Hippocampal formation (tissue), 2 donors: Measurements from ENCODE around the gene DEFB127.
"Not testable (repeated sequence)": the region's sequence is repeated elsewhere in the genome, so short reads cannot be mapped to it uniquely, and the experiment has no call there.

Source experiments
- DNase-seq, 2 donors: peaks; one replicate each; lab custom pipeline; 2025; lab: John Stamatoyannopoulos, UW

DEFB127 gene, protein sequence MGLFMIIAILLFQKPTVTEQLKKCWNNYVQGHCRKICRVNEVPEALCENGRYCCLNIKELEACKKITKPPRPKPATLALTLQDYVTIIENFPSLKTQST

DNA sequence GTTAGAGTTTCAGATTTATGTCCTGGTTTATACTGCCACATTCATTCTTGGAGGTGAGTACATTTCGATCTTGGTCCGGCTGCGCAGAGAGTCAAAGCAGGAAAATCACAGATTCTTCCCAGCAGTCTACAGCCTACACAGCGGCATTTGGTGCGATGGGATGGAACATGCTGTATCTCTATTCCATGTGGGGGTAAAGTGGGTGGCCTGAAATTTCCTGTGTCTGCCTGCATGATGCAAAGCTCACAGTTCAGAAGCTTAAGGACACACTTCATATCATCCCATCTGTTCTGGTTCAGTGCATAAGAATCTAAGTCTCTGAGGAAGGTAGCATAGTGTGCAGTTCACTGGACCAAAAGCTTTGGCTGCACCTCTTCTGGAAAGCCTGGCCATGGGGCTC is at the start of gene DEFB127:
Gene DEFB127 (plus strand): TSS at position 301 of the 400 bp plus-strand sequence. CDS start 91 bp downstream, at position 392.
- DNase-seq, result no peak

DNA sequence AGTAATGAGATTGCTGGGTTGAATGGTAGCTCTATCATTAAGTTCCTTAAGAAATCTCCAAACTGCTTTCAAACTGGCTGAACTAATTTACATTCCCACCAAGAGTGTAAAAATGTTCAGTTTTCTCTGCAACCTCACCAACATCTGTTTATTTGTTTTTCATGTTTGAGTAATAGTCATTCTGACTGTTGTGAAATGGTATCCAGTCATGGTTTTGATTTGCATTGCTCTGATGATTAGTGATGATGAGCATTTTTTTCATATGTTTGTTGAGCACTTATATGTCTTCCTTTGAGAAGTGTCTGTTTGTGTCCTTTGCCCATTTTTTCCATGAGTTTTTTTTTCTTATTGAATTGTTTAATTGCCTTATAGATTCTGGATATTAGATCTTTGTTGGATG is 44.9 kb upstream of the DEFB127 start:
- DNase-seq, result no peak

DNA sequence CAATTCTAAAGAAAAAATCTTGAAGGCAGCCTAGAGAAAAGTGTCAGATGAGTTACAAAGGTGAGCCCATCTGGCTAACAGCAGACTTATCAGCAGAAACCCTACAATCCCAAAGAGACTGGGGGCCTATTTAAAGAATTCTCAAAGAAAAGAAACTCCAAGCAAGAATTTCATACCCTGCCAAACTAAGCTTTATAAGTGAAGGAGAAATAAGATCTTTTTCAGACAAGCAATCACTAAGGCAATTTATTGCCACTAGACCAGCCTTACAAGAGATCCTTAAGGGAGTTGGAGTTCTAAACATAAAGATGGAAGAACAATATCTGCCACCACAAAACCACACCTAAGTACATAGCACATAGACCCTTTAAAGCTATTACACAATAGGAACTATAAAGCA is 39.7 kb upstream of the DEFB127 start:
- DNase-seq, result no peak

DNA sequence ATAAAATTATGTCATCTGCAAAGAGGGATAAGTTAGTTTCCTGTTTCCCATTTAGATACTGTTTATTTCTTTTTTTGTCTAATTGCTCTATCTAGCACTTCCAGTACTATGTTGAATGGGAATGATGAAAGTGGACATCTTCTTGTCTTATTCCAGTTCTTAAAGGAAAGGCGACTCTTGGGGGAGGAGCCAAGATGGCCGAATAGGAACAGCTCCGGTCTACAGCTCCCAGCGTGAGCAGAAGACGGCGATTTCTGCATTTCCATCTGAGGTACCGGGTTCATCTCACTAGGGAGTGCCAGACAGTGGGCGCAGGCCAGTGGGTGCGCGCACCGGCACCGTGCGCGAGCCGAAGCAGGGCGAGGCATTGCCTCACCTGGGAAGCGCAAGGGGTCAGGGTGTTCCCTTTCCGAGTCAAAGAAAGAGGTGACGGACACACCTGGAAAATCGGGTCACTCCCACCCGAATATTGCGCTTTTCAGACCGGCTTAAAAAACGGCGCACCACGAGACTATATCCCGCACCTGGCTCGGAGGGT is 27.4 kb upstream of the DEFB127 start:
- not testable (repeated sequence) for DNase-seq

DNA sequence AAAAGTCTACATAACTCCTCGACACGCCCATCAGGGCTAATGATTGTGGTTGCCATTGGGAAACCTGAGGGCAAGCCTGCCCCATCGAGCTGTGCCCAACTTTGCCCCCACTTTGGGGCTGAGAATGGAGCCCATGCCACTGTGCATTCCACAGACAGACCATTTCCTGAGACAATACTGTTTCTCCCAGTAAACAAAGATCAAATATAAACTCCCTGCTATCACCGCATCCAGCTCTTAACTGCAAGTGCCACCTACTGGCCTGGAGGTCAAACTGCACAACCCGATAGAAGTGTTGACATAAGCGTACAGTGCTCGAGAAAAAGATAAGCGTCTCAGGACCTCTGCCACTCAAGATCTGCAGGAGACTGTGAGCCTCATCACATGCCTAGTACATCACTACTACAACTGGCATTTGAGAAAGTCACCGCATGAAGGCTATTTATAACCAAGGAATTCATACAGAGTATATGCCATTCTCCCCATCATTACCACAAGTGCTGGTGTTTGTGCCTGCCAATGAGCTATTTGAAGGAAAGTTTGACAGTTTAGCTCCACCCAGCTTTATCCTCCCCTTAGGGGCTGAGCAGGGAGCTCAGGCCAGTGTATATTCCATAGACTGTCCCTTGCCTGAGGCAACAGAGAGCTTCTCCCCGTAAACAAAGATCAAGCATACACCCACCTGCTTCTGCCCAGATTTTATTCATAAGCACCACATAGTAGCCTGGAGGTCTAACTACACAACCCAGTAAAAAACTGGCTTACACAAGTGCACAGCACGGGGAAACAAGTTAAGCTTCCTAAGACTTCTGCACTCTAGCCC is 19.4 kb upstream of the DEFB127 start:
- DNase-seq, result no peak

DNA sequence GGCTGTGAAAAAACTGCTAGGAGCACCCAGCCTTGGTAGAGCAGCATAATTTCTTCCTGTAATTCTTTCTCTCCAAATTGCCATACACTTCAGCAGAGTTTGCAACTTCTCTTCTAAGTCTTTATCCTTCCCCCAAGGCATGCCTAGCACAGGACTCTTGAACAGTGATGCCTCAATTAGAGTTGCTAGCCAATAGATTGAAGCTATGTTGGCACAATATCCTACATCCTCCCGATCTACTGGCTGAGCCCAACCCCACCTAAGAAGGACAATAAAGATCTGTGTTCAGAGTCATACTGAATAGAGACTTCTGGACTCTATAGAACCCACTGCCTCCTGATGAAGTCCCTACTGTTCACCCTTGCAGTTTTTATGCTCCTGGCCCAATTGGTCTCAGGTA is 15.0 kb upstream of the DEFB127 start, which contains the start of gene DEFB126:
Gene DEFB126 (plus strand): TSS at position 301 of the 400 bp plus-strand sequence. CDS start 39 bp downstream, at position 340.
- no peak for DNase-seq

DNA sequence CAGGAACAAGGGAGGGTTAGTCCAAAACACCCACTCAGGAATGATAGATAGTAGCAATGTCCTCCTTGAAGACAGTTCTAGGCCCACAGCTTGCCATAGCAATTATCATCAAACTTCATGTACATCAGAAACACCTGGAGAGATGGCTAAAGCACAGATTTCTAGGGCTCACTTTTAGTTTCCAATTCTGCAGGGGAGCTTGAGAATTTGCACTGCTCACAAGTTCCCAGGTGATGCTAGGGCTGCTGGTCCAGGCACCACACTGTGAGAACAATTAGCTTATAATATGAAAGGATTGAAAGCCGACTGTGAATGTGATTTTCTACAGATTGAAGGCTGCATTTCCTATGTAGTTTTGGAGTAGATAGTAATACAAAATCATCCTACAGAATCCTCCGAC is 11.4 kb upstream of the DEFB127 start:
- DNase-seq, result no peak

DNA sequence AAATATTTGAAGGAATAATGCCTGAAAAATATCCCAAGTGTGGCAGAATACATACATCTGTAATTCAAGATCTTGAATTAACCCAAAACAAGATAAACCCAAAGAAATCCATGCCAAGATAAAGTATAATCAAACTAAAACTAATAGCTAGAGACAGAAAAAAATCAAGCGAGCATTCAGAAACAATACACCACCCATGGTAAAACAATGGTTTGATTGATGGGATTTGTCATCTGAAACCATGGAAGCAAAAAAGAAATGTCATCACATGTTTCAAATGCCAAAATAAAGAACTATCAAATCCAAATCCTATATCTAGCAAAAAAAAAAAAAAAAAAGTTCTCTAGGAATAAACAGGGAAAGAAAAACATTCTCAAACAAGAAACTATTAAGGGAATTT is 5.1 kb upstream of the DEFB127 start:
- DNase-seq, result no peak

DNA sequence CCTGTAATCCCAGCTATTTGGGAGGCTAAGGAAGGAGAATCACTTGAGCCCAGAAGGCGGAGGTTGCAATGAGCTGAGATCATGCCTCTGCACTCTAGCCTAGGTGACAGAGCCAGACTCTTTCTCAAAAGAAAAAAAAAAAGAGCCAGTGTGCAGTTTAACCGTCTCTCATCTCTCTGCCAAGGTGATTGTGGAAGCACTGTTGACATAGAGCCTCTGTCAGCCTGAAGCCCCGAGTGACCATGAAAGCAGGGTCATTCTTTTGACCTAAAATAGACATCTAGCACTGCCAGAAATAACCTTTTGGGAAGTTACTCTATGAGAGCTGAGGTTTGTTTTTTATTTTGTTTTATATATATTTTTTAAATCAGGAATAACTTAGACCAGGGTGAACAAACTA is 7.4 kb downstream of the DEFB127 start:
- DNase-seq, result no peak

DNA sequence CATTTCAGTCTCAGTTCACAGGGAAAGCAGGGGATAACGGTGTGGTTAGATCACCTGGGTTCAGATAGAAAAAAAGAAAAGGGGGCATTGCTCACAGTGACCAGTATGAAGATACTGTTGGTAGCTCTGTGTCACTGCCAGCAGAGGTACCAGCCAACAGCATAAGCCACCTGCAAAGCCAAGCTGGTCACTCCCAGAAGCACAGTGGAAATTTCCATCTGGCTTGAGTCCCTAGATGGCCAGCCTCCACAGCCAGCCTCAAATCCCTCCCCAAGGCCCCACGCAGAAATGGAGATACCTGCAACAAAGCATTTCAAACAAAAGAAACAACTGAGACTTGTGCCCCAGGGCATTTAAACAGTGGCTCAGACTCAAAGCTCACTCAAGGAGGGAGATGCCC is 11.6 kb downstream of the DEFB127 start:
- no peak for DNase-seq

DNA sequence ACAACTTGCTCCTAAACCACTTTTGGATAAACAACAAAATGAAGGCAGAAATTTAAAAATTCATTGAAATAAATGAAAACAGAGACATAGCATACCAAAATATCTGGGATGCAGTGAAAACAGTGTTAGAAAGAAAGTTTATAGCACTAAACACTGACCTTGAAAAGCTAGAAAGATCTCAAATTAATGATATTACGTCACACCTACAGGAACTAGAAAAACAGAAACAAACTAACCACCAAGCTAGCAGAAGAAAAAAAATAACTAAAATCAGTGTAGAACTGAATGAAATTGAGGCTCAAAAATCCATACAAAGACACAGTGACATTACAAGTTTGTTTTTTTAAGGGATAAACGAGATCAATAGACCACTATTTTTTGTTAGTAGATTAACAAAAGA is 27.0 kb downstream of the DEFB127 start:
- DNase-seq, result no peak

DNA sequence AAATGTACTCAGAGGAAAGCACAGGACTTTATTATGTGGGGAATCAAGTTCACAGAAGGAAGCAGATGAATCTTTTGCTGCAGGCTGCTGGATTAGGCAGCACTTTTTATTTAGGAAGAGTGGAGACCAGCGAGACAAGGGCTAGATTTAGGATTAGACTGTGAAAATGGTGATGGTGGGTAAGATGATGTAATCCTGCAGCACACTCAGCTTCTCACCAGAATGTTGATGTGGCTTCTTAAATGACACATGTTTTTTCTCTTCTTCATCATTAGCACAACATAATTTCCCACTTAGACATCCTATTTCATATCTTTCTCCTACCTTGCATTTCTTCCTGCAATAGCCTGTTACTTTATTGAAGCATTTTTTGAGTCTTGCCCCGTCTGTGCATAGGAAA is 30.5 kb downstream of the DEFB127 start:
- DNase-seq, result no peak

DNA sequence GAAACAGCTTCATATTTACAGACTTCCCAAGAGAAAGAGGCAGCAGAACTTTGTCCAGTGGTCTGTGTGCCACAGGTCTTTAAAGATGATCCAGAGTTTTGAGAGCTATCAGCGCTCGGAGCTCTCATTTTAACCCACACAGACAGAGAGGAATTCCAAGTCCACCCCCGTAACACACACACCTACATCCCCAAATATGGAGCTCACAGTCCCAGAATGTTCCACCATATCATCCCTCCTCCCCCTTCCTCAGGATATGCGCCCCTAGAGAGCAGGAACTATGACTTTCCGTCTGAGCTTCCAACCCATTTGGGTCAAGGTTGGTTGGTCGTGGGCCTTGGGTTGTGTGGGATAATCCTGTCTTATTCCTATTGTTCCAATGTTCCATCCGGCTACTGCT is 32.4 kb downstream of the DEFB127 start, which contains the start of gene DEFB128:
Gene DEFB128 (minus strand): TSS at position 101 of the 400 bp plus-strand sequence. CDS start 88 bp downstream, at position 13.
- DNase-seq, result no peak

DNA sequence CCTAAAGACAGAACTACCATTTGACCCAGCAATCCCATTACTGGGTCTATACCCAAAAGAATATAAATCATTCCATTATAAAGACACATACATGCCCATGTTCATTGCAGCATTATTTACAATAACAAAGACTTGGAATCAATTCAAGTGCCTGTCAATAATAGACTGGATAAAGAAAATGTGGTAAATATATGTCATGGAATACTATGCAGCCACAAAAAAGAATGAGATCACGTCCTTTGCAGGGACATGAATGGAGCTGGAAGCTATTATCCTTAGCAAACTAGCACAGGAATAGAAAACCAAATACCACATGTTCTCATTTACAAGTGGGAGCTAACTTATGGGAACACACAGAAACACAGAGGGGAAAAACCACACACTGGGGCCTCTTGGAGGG is 41.0 kb downstream of the DEFB127 start:
- no peak for DNase-seq

DNA sequence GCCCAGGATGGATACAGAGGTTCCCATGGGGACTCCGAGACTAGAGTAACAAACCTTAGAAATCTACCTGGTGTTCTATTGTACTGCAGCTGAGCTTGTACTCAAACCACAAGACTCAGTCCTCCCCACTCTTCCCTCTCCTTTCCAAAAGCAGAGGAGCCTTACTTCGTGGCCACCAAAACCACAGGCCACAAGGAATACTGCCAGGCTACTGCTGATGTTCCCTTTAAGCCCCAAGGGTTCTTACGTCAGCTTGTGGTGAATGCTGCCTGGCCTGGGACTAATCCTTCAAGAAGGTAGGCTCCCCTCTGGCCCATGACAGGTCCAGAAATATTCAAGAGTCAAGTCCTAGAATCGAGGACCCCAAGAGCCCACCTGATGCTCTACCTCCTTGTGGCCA is 42.7 kb downstream of the DEFB127 start:
- no peak for DNase-seq

DNA sequence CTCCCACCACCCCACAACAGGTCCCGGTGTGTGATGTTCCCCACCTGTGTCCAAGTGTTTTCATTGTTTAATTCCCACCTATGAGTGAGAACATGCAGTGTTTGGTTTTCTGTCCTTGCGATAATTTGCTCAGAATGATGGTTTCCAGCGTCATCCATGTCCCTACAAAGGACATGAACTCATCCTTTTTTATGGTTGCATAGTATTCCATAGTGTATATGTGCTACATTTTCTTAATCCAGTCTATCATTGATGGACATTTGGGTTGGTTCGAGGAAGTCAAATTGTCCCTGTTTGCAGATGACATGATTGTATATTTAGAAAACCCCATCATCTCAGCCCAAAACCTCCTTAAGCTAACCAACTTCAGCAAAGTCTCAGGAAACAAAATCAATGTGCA is 46.4 kb downstream of the DEFB127 start:
- not testable (repeated sequence) for DNase-seq
